Measurements from ENCODE around the gene C12orf50.

C12orf50 gene

GRCh38 chr12:88015825-88016224 lies 13.4 kb downstream of the C12orf50 start:
- H3K27ac ChIP-seq (ENCODE audit: low read depth, low read length, poor library complexity, severe bottlenecking): no peak overlapping the region
- no peaks in the 10 kb centered on the region for H3K79me2 ChIP-seq (ENCODE audit: insufficient read depth, low read length)
- no peak overlapping the region for H3K4me3 ChIP-seq (ENCODE audit: low read depth, low read length, poor library complexity, severe bottlenecking)
- H3K9me2 ChIP-seq (ENCODE audit: low read depth, low read length): no peaks in the 10 kb centered on the region
- H3K9ac ChIP-seq (ENCODE audit: low read length): no peak overlapping the region
- no peaks in the 10 kb centered on the region for H3K27me3 ChIP-seq (ENCODE audit: insufficient read depth, low read length)
- TF ChIP-seq CTCF (IDR thresholded peaks at IDR 0.05; ENCODE audit: low read length) (no peak), EZH2 (IDR thresholded peaks at IDR 0.05; ENCODE audit: borderline replicate concordance, low read length) (no peak)
- H3K4me2 ChIP-seq (ENCODE audit: low read length): no peak overlapping the region
- no peaks in the 10 kb centered on the region for H3K4me1 ChIP-seq (ENCODE audit: insufficient read depth, low read length, severe bottlenecking)
- no peak overlapping the region for H2AFZ ChIP-seq (ENCODE audit: low read length)
- H3K9me3 ChIP-seq (ENCODE audit: low read length): no peaks in the 10 kb centered on the region
- H3K36me3 ChIP-seq (ENCODE audit: insufficient read depth, low read length): no peaks in the 10 kb centered on the region
- no peaks in the 10 kb centered on the region for H4K20me1 ChIP-seq (ENCODE audit: insufficient read depth, low read length)
- H3F3A ChIP-seq (ENCODE audit: insufficient read depth, low read length): no peaks in the 10 kb centered on the region

- Histone ChIP-seq H3K4me2 (ENCODE audit: low read length) (no peak overlapping the region), H3K9ac (ENCODE audit: low read length) (no peak overlapping the region), H3K9me3 (ENCODE audit: low read length) (no peaks in the 10 kb centered on the region), H2AFZ (ENCODE audit: low read length) (no peak overlapping the region), H3K79me2 (ENCODE audit: insufficient read depth, low read length) (no peaks in the 10 kb centered on the region), H3K4me1 (ENCODE audit: insufficient read depth, low read length, severe bottlenecking) (no peaks in the 10 kb centered on the region), H3K9me2 (ENCODE audit: low read depth, low read length) (no peaks in the 10 kb centered on the region), H3F3A (ENCODE audit: insufficient read depth, low read length) (no peaks in the 10 kb centered on the region), H4K20me1 (ENCODE audit: insufficient read depth, low read length) (no peaks in the 10 kb centered on the region), H3K4me3 (ENCODE audit: low read depth, low read length, poor library complexity, severe bottlenecking) (no peak overlapping the region), H3K36me3 (ENCODE audit: insufficient read depth, low read length) (no peaks in the 10 kb centered on the region), H3K27me3 (ENCODE audit: insufficient read depth, low read length) (no peaks in the 10 kb centered on the region), H3K27ac (ENCODE audit: low read depth, low read length, poor library complexity, severe bottlenecking) (no peak overlapping the region)
- TF ChIP-seq CTCF (IDR thresholded peaks at IDR 0.05; ENCODE audit: low read length) (no peak), EZH2 (IDR thresholded peaks at IDR 0.05; ENCODE audit: borderline replicate concordance, low read length) (no peak)
These were observed 17.4 kb downstream of the C12orf50 start for GRCh38 chr12:88011755-88012154.

GRCh38 chr12:88006351-88006750 lies 22.9 kb downstream of the C12orf50 start:
- H3K4me2 ChIP-seq (ENCODE audit: low read length): no peak overlapping the region
- no peak overlapping the region for H3K27ac ChIP-seq (ENCODE audit: low read depth, low read length, poor library complexity, severe bottlenecking)
- no peaks in the 10 kb centered on the region for H3F3A ChIP-seq (ENCODE audit: insufficient read depth, low read length)
- no peaks in the 10 kb centered on the region for H3K4me1 ChIP-seq (ENCODE audit: insufficient read depth, low read length, severe bottlenecking)
- H3K27me3 ChIP-seq (ENCODE audit: insufficient read depth, low read length): no peaks in the 10 kb centered on the region
- H3K79me2 ChIP-seq (ENCODE audit: insufficient read depth, low read length): no peaks in the 10 kb centered on the region
- H2AFZ ChIP-seq (ENCODE audit: low read length): no peak overlapping the region
- no peak overlapping the region for H3K9ac ChIP-seq (ENCODE audit: low read length)
- TF ChIP-seq CTCF (IDR thresholded peaks at IDR 0.05; ENCODE audit: low read length): no peak
- no peak for TF ChIP-seq EZH2 (IDR thresholded peaks at IDR 0.05; ENCODE audit: borderline replicate concordance, low read length)
- no peaks in the 10 kb centered on the region for H4K20me1 ChIP-seq (ENCODE audit: insufficient read depth, low read length)
- H3K9me3 ChIP-seq (ENCODE audit: low read length): no peaks in the 10 kb centered on the region
- H3K36me3 ChIP-seq (ENCODE audit: insufficient read depth, low read length): no peaks in the 10 kb centered on the region
- H3K9me2 ChIP-seq (ENCODE audit: low read depth, low read length): no peaks in the 10 kb centered on the region
- H3K4me3 ChIP-seq (ENCODE audit: low read depth, low read length, poor library complexity, severe bottlenecking): no peak overlapping the region
